H9 (cell line): Measurements from ENCODE around the gene FAU. TPM values are rescaled to one million over a fixed set of nuclear protein-coding genes. Genes with fewer than 3 reads are reported as not detected.

Experiments
- DNase-seq: peaks from one replicate; pipeline ENCODE4 v3.0.0-alpha.2; 2017
- H2AFZ ChIP-seq: one replicate; pipeline ENCODE4 v1.6.1; 2013; ENCODE audit warnings: mild to moderate bottlenecking, low read length, control low read depth, moderate library complexity
- H2AK5ac ChIP-seq: 2 replicates; pipeline ENCODE4 v1.6.1; 2013; ENCODE audit warnings: low read length, control low read depth, mixed read lengths; ENCODE audit not compliant: insufficient read length
- H2BK120ac ChIP-seq: one replicate; pipeline ENCODE4 v1.6.1; 2013; ENCODE audit warnings: low read depth, mild to moderate bottlenecking, low read length, control low read depth, inconsistent platforms; ENCODE audit not compliant: poor library complexity, severe bottlenecking
- H2BK12ac ChIP-seq: 2 replicates; pipeline ENCODE4 v1.6.1; 2013; ENCODE audit warnings: low read length, control low read depth, mixed read lengths, low read depth; ENCODE audit not compliant: insufficient read length
- H2BK15ac ChIP-seq: 2 replicates; pipeline ENCODE4 v1.6.1; 2013; ENCODE audit warnings: low read depth, low read length, control low read depth
- H2BK20ac ChIP-seq: one replicate; pipeline ENCODE4 v1.6.1; 2013; ENCODE audit warnings: low read depth, mild to moderate bottlenecking, low read length, control low read depth, inconsistent platforms; ENCODE audit not compliant: poor library complexity, severe bottlenecking
- H2BK5ac ChIP-seq: 2 replicates; pipeline ENCODE4 v1.6.1; 2013; ENCODE audit warnings: low read length, control low read depth, mixed read lengths; ENCODE audit not compliant: insufficient read length
- H3K14ac ChIP-seq: 2 replicates; pipeline ENCODE4 v1.6.1; 2013; ENCODE audit warnings: low read length, control low read depth; ENCODE audit not compliant: insufficient read depth
- H3K18ac ChIP-seq: 2 replicates; pipeline ENCODE4 v1.6.1; 2013; ENCODE audit warnings: low read depth, mild to moderate bottlenecking, mixed read lengths, low read length, control low read depth; ENCODE audit not compliant: insufficient read length
- H3K23ac ChIP-seq: 2 replicates; pipeline ENCODE4 v1.6.1; 2013; ENCODE audit warnings: low read length, control low read depth, mixed read lengths, low read depth; ENCODE audit not compliant: insufficient read length
- H3K23me2 ChIP-seq: 2 replicates; pipeline ENCODE4 v1.6.1; 2013; ENCODE audit warnings: low read depth, mild to moderate bottlenecking, mixed read lengths, low read length, control low read depth; ENCODE audit not compliant: insufficient read length, poor library complexity, severe bottlenecking
- H3K27ac ChIP-seq: 2 replicates; pipeline ENCODE4 v1.5.1; 2013; ENCODE audit warnings: low read length, control low read depth, mixed read lengths, low read depth; ENCODE audit not compliant: insufficient read length
- H3K27me3 ChIP-seq: 2 replicates; pipeline ENCODE4 v1.6.1; 2013; ENCODE audit warnings: low read length, control low read depth, inconsistent platforms; ENCODE audit not compliant: insufficient read depth
- H3K4ac ChIP-seq: 2 replicates; pipeline ENCODE4 v1.6.1; 2013; ENCODE audit warnings: low read depth, mild to moderate bottlenecking, control low read depth, inconsistent platforms, low read length, moderate library complexity
- H3K4me1 ChIP-seq: 2 replicates; pipeline ENCODE4 v1.6.1; 2013; ENCODE audit warnings: low read length, control low read depth, inconsistent platforms; ENCODE audit not compliant: insufficient read depth
- H3K4me2 ChIP-seq: 2 replicates; pipeline ENCODE4 v1.6.1; 2013; ENCODE audit warnings: low read length, control low read depth, mixed read lengths; ENCODE audit not compliant: insufficient read length, insufficient read depth
- H3K56ac ChIP-seq: 2 replicates; pipeline ENCODE4 v1.6.1; 2013; ENCODE audit warnings: low read depth, mild to moderate bottlenecking, mixed read lengths, low read length, control low read depth; ENCODE audit not compliant: insufficient read length
- H3K79me1 ChIP-seq: 2 replicates; pipeline ENCODE4 v1.6.1; 2013; ENCODE audit warnings: low read depth, mild to moderate bottlenecking, moderate library complexity, low read length, control low read depth, inconsistent platforms; ENCODE audit not compliant: insufficient read depth, poor library complexity, severe bottlenecking
- H3K79me2 ChIP-seq: 2 replicates; pipeline ENCODE4 v1.6.1; 2013; ENCODE audit warnings: low read length, control low read depth, inconsistent platforms; ENCODE audit not compliant: insufficient read depth
- H3K9ac ChIP-seq: 2 replicates; pipeline ENCODE4 v1.6.1; 2013; ENCODE audit warnings: low read length, control low read depth, mixed read lengths; ENCODE audit not compliant: insufficient read length; ENCODE audit errors: extremely low read depth
- H3K9me3 ChIP-seq: one replicate; pipeline ENCODE4 v1.6.1; 2013; ENCODE audit warnings: low read depth, low read length, inconsistent platforms; ENCODE audit not compliant: control insufficient read depth
- H3T11ph ChIP-seq: one replicate; pipeline ENCODE4 v1.6.1; 2013; ENCODE audit warnings: mild to moderate bottlenecking, low read length, control low read depth, inconsistent platforms
- H4K20me1 ChIP-seq: one replicate; pipeline ENCODE4 v1.6.1; 2013; ENCODE audit not compliant: control insufficient read depth, insufficient read length, insufficient read depth
- H4K5ac ChIP-seq: 2 replicates; pipeline ENCODE4 v1.6.1; 2013; ENCODE audit warnings: low read depth, mild to moderate bottlenecking, mixed read lengths, low read length, control low read depth; ENCODE audit not compliant: insufficient read length
- H4K8ac ChIP-seq: replicated peaks from 2 replicates; pipeline ENCODE4 v1.6.1; 2013; ENCODE audit warnings: low read length, control low read depth, mixed read lengths, low read depth; ENCODE audit not compliant: insufficient read length
- H4K91ac ChIP-seq: 2 replicates; pipeline ENCODE4 v1.6.1; 2013; ENCODE audit warnings: low read depth, mild to moderate bottlenecking, moderate library complexity, mixed read lengths, low read length, control low read depth; ENCODE audit not compliant: insufficient read length
- H3K27ac Mint-ChIP-seq, 3 experiments: 2 replicates in 2 of 3; 3 replicates in 1 of 3; pipeline ENCODE4 v1.8.0; 2020 to 2021; ENCODE audit warnings: mixed read lengths in 3 of 3, mild to moderate bottlenecking in 1 of 3, moderate library complexity in 1 of 3
- H3K27me3 Mint-ChIP-seq: 2 replicates; pipeline ENCODE4 v1.8.0; 2021; ENCODE audit warnings: low read depth, mild to moderate bottlenecking, moderate library complexity, mixed read lengths
- H3K36me3 Mint-ChIP-seq, 3 experiments: 2 replicates in 2 of 3; 3 replicates in 1 of 3; pipeline ENCODE4 v1.8.0; 2020 to 2021; ENCODE audit warnings: low read depth in 3 of 3, mixed read lengths in 3 of 3; ENCODE audit not compliant: insufficient read depth in 1 of 3
- H3K4me1 Mint-ChIP-seq, 2 experiments: 2 replicates each; pipeline ENCODE4 v1.8.0; 2020; ENCODE audit warnings: mixed read lengths in 2 of 2
- H3K4me3 Mint-ChIP-seq, 2 experiments: 2 replicates in 1 of 2; 3 replicates in 1 of 2; pipeline ENCODE4 v1.8.0; 2020 to 2021; ENCODE audit warnings: mild to moderate bottlenecking in 2 of 2, mixed read lengths in 2 of 2, moderate library complexity in 1 of 2
- H3K9me3 Mint-ChIP-seq, 2 experiments: 2 replicates in 1 of 2; 3 replicates in 1 of 2; pipeline ENCODE4 v1.8.0; 2020; ENCODE audit warnings: mild to moderate bottlenecking in 2 of 2, mixed read lengths in 2 of 2, moderate library complexity in 1 of 2
- CTCF ChIP-seq: fragments of 200-600 bp; sonication (generic); conservative IDR thresholded peaks from 3 replicates; pipeline ENCODE4 v1.8.0; 2021; ENCODE audit warnings: antibody characterized with exemption, mild to moderate bottlenecking
- WGBS: extraction: QIAGEN DNeasy Blood & Tissue Kit; methylation state at CpG from one replicate; pipeline ENCODE4 v1.1.7; 2013; ENCODE audit warnings: missing lambda C conversion rate, low lambda C conversion rate, mixed read lengths; ENCODE audit not compliant: insufficient read length; ENCODE audit errors: extremely low coverage; 5-methylcytosine and 5-hydroxymethylcytosine counted together
- total RNA-seq: library from RNA; stranded (reverse); gene quantifications from 2 replicates; pipeline ENCODE4 v1.2.1, GENCODE V29; 2021

FAU gene
- total RNA-seq, 1 experiment from 2014 or later: 898 TPM

GRCh38 chr11:65085446-65085845 lies 36.5 kb downstream of the FAU start:
- H3K27ac Mint-ChIP-seq: no peak overlapping the region; a peak in 2 of 7 replicates

More at GRCh38 chr11:65085446-65085845, 36.5 kb downstream of the FAU start:
- H3T11ph ChIP-seq: no peak overlapping the region
- H3K23me2 ChIP-seq: peaks cover 12% of the 10 kb centered on the region
- no peak overlapping the region for H3K9ac ChIP-seq
- Mint-ChIP-seq H3K36me3 (peaks cover 19 to 63% (median 60%) of the 10 kb centered on the region in 3 experiments), H3K9me3 (no peaks in the 10 kb centered on the region; a peak in 1 of 5 replicates), H3K4me3 (peak overlapping the region; percentile 97 to 99), H3K27me3 (no peaks in the 10 kb centered on the region), H3K4me1 (peaks cover 14 to 16% of the 10 kb centered on the region in 2 experiments)
- H3K18ac ChIP-seq: no peak overlapping the region
- no peak overlapping the region for H3K27ac ChIP-seq
- no peaks in the 10 kb centered on the region for H3K27me3 ChIP-seq
- no peak overlapping the region for H4K91ac ChIP-seq
- peaks cover 3% of the 10 kb centered on the region for H3K79me1 ChIP-seq
- H2BK15ac ChIP-seq: no peak overlapping the region
- peaks cover 3% of the 10 kb centered on the region for H4K20me1 ChIP-seq
- H4K8ac ChIP-seq: no peak overlapping the region
- TF ChIP-seq CTCF: no peak
- no peak for DNase-seq
- no peak overlapping the region for H2AK5ac ChIP-seq
- H2BK5ac ChIP-seq: no peak overlapping the region
- H4K5ac ChIP-seq: no peak overlapping the region
- no peak overlapping the region for H2BK20ac ChIP-seq
- no peak overlapping the region for H2AFZ ChIP-seq
- H3K4ac ChIP-seq: no peak overlapping the region
- no peaks in the 10 kb centered on the region for H3K4me1 ChIP-seq
- H3K79me2 ChIP-seq: peaks cover 8% of the 10 kb centered on the region; the same call in 1 of the 2 replicates
- H2BK120ac ChIP-seq: no peak overlapping the region
- peak overlapping the region; percentile 79 for H3K4me2 ChIP-seq
- no CpG with 5 or more reads among the region's 4 CpGs for WGBS
- no peak overlapping the region for H2BK12ac ChIP-seq
- H3K23ac ChIP-seq: no peak overlapping the region
- H3K9me3 ChIP-seq: no peaks in the 10 kb centered on the region
- H3K56ac ChIP-seq: no peak overlapping the region
- no peak overlapping the region for H3K14ac ChIP-seq
